SK-N-SH (cell line): ENCODE data around the gene ARF1.

Source experiments
- CTCF ChIP-seq: fragments of 200-600 bp; sonication (generic); IDR thresholded peaks from 2 replicates; pipeline ENCODE4 v1.6.1; 2017; ENCODE audit warnings: antibody characterized with exemption, mild to moderate bottlenecking, moderate library complexity
- FOXM1 ChIP-seq: IDR thresholded peaks from 2 replicates; pipeline ENCODE4 v1.4.0; 2012; ENCODE audit warnings: low read depth, mild to moderate bottlenecking
- IRF3 ChIP-seq: fragments of 150-350 bp; IDR thresholded peaks from 2 replicates; pipeline ENCODE4 v1.6.1; 2016; ENCODE audit warnings: mild to moderate bottlenecking, low read depth, low read length
- MAX ChIP-seq: IDR thresholded peaks from 2 replicates; pipeline ENCODE4 v1.4.0; 2012; ENCODE audit warnings: low read depth
- NFIC ChIP-seq: IDR thresholded peaks from 2 replicates; pipeline ENCODE4 v1.4.0; 2012; ENCODE audit warnings: borderline replicate concordance
- PBX3 ChIP-seq: IDR thresholded peaks from 2 replicates; pipeline ENCODE4; 2012
- POLR2AphosphoS5 ChIP-seq: IDR thresholded peaks from 2 replicates; pipeline ENCODE4 v1.6.1; 2012; ENCODE audit warnings: low read depth, low read length
- RAD21 ChIP-seq: IDR thresholded peaks from 2 replicates; pipeline ENCODE4 v1.6.1; 2012; ENCODE audit warnings: mild to moderate bottlenecking, low read length
- RCOR1 ChIP-seq: fragments of 150-350 bp; IDR thresholded peaks from 2 replicates; pipeline ENCODE4 v1.6.1; 2017; ENCODE audit warnings: antibody characterized with exemption, low read length
- SIN3A ChIP-seq: IDR thresholded peaks from 2 replicates; pipeline ENCODE4 v1.6.1; 2012; ENCODE audit warnings: low read depth, mild to moderate bottlenecking, low read length, moderate library complexity, borderline replicate concordance
- TAF1 ChIP-seq: IDR thresholded peaks from 2 replicates; pipeline ENCODE4 v1.6.1; 2012; ENCODE audit warnings: low read depth, mild to moderate bottlenecking, low read length, moderate library complexity, borderline replicate concordance
- TCF12 ChIP-seq: IDR thresholded peaks from 2 replicates; pipeline ENCODE4 v1.4.0; 2012
- USF1 ChIP-seq: IDR thresholded peaks from 2 replicates; pipeline ENCODE4 v1.4.0; 2012; ENCODE audit warnings: low read depth, borderline replicate concordance
- USF2 ChIP-seq: fragments of 150-350 bp; IDR thresholded peaks from 2 replicates; pipeline ENCODE4 v1.6.1; 2017; ENCODE audit warnings: antibody characterized with exemption, low read length, low read depth, borderline replicate concordance

GRCh38 chr1:228095938-228096337 is 13.4 kb downstream of the ARF1 start:
- TF ChIP-seq CTCF (no peak), MAX (no peak), TAF1 (no peak), USF2 (no peak), POLR2AphosphoS5 (no peak), FOXM1 (no peak), PBX3 (no peak), USF1 (no peak), IRF3 (no peak), RAD21 (no peak), TCF12 (no peak), SIN3A (no peak), RCOR1 (no peak), NFIC (no peak)
